HG03066 (cell line): Measurements from ENCODE around the gene LHB.

Experiments
- ATAC-seq: cut with Tn5 transposase; IDR thresholded peaks from one replicate; pipeline ENCODE4 v1.9.1; 2021; ENCODE audit warnings: low read depth; ENCODE audit not compliant: unreplicated experiment

Gene LHB

GRCh38 chr19:48987323-48987722 lies 29.6 kb downstream of the LHB start:
- no peak for ATAC-seq

DNA sequence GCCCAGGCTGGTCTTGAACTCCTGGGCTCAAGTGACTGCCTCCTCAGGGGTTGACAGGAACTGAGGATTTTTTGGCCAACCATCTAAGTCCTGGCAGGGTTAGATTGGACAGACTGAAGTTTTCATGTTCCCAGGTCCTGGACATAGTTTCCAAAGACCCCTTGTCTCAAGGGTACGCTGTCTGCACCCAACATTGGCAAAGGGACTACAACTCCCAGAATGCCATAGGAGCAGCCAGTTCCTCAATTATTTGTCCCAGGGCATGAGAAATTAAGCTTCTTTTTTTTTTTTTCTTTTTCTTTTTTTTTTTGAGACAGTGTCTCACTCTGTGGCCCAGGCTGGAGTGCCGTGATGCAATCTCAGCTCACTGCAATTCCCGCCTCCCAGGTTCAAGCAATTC lies 30.7 kb downstream of the LHB start:
- no peak for ATAC-seq

DNA sequence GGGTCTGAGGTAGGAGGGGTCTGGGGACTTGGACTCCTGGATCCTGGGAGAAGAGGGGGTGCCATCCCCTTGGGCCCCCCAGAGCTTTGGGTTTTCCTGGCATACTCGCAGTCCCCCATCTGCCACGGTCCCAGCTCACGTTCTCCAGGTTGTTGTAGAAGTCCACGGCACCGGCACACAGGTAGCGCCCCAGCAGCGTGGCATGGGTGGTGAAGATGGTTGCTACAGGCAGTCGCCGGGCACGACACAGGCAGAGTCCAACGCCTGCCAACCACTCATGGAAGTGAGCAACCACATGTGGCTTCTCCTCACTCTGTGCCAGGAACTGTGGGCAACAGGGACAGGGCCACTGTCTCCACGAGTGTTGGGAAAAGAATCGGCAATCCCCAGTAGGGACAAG lies 31.2 kb downstream of the LHB start:
- ATAC-seq, result no peak

- no peak for ATAC-seq
Measured at GRCh38 chr19:48982280-48982679, 34.6 kb downstream of the LHB start.

DNA sequence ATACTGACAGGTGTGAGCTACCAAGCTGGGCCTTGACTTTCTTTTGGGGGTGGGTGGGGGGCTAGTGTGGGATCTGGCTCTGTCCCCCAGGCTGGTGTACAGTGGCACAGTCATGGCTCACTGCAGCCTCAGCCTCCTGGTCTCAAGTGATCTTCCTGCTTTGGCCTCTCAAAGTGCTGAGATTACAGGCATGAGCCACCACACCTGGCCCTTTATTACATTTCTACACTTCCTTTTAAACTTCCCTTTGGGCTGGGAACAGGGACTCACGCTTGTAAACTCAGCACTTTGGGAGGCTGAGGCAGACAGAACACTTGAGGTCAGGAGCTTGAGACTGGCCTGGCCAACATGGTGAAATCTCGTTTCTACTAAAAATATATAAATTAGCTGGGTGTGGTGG lies 39.8 kb downstream of the LHB start:
- no peak for ATAC-seq

GRCh38 chr19:48975947-48976847 lies 40.7 kb downstream of the LHB start:
- ATAC-seq, result no peak

DNA sequence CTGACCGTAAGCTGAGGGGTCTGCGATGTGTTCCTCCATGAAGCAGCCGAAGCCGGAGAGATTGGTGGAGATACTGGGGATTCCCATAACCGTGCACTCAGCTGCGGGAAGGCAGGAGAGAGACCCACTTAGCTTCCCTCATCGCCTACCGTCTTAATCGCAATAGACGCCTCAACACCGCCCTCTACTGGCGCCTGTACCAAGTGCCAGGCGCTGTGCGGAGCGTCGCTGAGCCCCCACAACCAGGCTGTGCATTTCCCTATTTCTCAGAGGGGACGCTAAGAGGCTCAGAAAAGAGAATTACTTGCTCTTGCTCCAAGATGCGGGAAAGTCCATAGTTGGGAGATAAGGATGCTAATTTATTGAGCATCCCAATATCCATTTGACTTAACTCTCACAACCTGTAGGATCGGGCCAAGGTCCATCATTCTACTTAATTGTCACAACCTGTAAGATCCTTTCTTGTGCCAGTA lies 45.9 kb downstream of the LHB start:
- ATAC-seq, result no peak

- no peak for ATAC-seq
Measured at GRCh38 chr19:48970139-48970766, 46.6 kb downstream of the LHB start.

DNA sequence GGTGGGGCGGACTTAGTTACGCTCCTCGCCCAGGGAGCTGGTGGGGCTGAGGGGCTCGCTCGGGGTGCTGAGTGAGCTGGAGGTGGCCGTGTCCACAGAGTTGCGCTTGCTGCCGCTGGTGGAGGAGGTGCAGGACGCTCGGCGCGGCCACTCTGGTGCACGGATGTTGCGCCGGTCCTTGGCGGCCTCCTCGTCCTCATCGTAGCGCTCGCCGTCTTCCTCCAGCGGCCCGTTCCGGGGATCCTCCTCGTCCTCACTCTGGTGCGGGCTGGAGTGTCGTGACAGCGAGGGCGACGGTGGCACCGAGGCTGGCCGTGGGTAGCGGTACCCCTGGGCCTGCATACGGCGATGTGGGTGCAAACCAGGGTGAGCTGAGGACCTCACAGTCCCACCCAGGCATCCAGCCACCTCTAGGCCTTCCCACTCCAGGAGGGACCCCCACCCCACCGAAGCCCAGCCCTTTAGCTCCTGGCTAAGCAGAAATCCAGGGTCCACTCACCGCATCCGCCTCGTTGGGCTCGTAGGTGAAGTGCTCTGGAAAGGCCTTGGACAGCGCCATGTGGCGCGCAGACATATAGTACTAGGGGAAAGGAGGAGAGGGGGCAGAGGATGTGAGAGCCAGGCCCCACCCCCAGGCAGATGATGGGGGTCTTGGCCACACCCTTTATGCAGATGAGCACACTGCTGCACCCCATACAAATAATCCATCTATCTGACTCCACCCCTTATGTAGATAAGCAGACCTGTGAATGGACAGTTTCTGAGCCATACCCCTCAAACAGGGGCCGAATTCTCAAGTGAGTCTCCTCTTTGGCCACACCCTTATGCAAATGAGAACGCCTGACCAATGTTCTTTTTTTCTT lies 47.4 kb downstream of the LHB start:
- no peak for ATAC-seq

- ATAC-seq, result no peak
Measured at GRCh38 chr19:48968813-48969218, 48.1 kb downstream of the LHB start.

DNA sequence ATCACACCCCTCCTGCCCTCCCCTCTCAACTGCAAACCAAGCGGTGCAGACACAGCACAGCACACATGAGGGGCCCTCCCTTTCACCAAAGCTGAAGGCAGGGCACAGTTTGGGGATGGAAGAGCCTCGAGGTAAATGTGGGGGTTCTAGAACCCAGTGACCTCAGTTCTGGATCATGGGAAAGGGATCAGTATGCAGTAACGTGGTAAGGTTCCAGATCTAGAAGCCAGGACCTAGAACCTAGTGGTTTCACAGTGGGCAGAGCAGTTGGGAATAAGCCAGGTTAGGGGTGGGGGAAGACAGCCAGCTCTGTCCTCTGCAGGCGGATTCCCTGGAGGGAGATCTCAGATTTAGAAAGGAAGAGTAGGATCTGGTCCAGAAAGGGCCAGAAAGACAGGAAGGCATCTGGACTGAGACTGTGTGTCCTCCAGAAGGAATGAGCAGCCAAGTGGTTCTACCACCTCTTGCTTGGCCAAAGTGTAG lies 48.7 kb downstream of the LHB start:
- ATAC-seq, result no peak

DNA sequence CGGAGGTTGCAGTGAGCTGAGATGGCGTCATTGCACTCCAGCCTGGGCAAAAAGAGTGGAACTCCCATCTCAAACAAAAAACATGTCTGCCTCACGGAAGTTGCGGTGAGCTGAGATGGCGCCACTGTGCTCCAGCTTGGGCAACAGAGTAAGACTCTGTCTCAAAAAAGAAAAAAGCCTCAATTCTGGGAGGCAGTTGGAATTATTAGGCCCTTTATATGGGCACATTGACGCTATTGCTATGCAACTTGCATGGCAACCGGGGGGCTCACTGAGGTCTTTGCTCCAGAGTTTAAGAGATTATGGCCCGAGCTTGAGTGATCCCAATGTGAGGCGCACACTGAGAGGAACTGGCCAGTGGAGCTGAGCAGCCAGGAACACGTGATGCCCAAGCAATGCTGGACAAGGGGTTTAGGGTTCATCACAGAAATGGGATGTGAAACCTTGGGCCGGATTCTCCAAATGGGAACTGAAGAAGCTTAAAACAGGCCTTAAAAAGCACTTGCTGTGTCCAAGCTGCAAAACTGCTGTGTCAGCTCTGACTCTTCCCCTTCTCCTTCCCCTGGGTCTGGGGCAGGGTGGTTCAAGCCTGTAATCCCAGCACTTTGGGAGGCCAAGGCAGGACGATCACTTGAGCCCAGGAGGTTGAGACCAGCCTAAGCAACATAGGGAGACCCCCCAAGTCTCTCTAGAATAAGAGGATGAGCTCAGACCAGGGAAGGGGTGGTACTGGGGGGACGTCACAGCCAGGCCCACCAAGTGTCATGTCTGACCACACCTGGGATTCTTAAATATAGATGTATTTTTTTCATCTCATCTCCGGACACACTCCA lies 49.3 kb downstream of the LHB start:
- no peak for ATAC-seq

DNA sequence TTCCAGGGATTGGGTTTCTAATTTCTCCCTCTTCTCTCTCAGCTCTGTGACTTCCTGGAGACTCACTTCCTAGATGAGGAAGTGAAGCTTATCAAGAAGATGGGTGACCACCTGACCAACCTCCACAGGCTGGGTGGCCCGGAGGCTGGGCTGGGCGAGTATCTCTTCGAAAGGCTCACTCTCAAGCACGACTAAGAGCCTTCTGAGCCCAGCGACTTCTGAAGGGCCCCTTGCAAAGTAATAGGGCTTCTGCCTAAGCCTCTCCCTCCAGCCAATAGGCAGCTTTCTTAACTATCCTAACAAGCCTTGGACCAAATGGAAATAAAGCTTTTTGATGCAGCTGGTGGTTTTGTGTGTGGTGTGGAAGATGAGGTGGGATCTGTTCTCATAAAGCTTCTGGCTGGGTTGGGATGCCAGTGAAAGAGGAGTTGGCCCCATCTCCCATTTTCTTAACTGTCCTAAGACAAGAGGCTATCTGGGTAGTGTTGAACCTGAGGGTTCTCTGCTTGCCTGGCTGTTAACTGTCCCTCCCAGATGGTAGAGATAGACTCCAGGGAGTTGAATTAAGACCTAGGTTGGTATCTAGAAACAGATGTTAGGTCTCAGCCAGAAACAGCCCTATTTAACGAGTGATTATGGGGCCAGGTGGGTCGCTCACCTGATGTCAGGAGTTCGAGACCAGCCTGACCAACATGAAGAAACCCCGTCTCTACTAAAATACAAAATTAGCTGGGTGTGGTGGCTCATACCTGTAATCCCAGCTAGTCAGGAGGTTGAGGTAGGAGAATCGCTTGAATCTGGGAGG lies 50.1 kb downstream of the LHB start:
- no peak for ATAC-seq
